SHP77 (cell line): ENCODE measurements around the gene TMC6.
A peak's percentile ranks its signal among the peaks of the same experiment; 100 is the strongest.

Experiments
- DNase-seq, 2 experiments: peaks; one replicate each; lab custom pipeline; 2025; lab: John Stamatoyannopoulos, UW

Gene TMC6

DNA sequence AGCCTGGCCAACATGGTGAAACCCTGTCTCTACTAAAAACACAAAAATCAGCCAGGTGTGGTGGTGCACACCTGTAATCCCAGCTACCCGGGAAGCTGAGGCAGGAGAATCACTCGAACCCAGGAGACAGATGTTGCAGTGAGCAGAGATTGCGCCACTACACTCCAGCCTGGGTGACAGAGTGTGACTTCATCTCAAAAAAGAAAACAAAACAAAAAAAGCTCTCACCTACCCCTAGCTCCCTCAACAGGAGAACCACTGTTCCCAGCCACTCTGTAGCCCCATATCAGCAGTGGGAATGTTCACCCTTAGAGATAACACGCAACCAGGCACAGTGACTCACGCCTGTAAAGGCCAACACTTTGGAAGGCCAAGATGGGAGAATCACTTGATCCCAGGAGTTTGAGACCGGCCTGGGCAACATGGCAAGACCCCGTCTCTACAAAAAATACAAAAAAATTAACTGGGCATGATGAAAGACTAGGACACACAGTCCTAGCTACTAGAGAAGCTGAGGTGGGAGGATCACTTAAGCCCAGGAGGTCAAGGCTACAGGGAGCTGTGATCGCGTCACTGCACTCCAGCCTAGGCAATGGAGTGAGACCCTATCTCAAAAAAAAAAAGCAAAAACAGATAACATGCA, 7.4 kb upstream of the TMC6 start:
- DNase-seq: no peak

DNA sequence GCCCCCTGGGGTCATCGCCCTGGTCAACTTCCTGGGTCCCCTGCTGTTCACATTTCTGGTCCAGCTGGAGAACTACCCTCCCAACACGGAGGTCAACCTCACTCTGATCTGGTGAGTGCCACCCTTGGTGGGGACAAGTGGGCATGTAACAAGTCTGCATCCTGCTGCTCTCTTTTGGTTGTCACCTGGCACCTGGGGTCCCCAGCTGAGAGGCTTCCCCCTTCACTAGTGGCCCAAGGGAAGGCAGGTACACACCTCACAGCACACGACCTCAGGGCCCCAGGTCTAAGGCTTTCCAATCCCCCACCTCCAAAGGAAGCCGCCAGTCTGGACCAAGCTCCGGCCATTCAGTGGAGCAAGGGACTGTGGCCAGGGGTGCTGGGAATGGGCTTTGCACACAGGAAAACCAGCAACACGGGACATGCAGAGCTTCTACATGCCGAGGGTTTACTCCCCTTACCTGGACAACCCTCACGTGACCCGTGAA, 6.4 kb upstream of the TMC6 start:
- DNase-seq: no peak

DNA sequence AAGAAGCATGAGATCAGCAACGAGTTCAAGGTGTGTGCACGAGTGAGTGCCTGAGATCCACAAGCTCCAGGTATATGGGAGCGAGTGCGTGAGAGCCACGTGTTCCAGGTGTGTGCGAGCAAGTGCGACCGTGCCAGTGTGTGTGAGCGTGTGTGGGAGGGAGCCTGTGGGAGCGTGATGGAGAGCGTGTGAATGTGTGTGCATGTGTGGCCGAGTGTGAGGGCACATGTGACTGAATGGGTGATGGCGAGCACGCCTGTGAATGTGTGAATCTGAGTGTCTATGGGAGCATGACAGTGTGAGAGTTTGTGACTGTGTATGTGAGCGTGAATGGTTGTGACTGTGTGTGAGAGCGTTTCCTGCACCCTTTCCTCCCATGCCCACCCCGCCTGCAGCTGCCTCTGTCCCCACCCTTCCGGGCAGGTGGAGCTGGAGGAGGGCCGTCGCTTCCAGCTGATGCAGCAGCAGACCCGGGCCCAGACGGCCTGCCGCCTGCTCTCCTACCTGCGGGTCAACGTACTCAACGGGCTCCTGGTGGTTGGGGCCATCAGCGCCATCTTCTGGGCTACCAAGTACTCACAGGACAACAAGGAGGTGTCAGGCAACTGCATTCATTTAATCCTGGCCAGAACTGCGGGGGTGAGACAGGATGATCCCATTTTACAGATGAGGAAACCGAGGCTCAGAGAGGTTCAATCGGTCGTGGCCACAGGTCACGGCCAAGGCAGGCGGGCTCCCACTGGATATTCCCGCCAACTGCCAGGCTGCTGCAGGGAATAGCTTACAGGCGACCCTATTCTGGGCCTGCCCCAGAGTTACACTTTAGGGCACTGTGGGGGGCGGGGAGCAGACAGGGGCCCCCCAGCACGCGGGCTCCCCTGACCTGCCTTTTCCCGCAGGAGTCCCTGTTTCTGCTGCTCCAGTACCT, 5.7 kb upstream of the TMC6 start:
- DNase-seq: peak; percentile 85 to 88

DNA sequence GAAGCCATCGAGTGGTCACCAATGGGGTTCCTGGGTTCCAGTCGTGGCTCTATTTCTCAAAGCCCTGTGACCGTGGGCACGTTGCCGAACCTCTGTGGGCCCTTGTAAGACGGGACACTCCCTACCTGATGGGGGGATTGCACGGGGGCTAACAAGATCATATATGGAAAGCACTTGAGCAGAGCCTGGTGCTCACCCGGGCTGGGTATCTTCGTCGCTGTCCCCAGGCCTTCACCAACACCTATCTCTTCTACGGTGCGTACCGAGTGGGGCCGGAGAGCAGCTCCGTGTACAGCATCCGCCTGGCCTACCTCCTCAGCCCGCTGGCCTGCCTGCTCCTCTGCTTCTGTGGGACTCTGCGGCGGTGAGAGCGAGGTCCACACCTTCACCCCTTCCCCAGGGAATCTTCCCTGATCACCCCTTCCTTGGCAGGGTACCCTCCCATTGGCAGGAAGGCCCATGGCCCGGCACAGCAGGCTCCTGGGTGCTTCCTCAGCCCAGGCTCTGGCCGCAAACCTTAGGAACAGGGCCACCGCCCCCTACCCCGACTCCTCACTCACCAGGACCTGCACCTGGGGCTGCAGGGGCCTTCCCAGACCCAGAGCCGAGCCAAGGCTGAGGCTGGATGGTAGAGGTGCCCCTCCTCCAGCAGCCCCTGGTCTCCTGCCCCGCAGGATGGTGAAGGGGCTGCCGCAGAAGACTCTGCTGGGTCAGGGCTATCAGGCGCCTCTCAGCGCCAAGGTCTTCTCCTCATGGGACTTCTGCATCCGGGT, 4.8 kb upstream of the TMC6 start:
- no peak for DNase-seq

DNA sequence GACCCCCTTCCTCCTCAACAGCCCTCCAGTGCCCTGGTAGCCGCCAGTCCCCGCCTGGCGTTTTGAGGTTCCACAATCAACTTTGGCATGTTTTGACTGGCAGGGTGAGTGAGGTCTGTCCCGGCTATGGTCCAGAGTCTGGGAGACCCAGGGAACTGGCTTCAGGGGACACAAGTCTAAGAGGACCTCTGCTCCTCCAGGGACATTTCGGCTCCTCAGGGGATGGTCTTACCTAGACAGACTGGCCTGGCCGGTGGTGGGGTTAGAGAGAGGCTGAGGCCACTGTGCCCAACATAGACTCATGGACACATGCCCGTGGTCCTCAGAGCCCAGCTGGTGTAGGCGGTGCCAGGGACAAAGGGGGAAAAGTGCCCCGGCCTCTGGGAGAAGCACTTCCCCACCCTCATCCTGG, 4.2 kb upstream of the TMC6 start:
- no peak for DNase-seq

DNA sequence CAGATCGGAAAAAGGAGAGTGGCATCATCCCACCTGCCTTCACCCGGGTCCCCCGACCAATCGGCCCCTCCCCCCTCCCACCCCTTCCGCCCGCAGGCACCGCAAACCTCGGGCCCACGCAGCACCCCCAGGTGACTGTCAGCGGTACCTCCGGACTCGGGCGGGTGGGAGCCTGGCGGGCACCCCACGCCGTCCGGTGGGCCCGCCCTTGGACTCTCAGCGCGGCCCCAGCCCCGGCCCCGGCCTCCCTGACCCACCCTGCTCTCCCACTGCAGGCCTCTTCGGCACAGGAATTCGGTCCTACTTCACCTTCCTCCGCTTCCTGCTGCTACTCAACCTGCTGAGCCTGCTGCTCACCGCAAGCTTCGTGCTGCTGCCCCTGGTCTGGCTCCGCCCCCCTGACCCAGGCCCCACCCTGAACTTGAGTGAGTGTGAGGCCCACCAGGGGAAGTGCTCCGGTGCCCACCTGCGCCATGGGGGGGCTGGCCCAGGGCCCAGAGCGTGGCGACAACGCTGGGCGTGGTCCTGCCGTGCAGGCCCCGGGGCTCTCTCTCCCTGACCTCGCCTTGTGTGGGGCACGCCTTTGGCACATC, 3.6 kb upstream of the TMC6 start:
- DNase-seq: no peak

DNA sequence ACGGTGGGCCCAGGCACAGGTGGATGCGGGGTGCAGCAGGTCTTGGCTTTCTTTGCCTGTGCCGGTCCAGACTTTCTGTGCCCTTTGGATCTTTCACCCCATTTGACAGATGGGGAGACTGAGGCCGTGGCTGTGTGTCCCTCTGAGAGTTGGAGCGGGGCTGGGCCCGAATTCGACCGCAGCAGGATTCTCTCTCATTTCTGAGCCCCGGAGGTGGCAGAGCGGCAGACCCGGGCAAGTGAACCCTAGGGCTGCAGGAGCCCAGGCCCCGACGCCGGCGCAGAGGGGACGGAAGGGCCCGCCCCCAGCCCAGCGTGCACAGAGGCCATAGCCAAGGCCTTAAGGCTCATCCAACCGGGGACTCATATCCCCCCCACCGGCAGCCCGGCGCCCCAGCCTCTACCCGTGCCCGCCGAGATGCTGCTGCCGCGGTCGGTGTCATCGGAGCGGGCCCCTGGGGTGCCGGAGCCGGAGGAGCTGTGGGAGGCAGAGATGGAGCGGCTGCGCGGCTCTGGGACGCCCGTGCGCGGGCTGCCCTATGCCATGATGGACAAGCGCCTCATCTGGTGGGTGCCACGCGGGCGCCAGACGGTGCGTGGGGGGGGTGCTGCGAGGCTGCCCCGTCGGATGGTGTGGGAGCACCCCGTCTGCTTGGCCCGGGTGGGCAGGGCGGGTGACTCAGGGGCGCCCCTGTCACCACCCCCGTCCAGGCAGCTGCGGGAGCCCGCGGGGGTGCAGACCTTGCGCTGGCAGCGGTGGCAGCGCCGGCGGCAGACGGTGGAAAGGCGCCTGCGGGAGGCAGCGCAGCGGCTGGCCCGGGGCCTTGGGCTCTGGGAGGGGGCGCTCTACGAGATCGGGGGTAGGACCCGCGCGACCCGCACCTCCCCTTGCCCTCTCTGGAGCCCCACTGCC, 2.9 kb upstream of the TMC6 start:
- no peak for DNase-seq

DNA sequence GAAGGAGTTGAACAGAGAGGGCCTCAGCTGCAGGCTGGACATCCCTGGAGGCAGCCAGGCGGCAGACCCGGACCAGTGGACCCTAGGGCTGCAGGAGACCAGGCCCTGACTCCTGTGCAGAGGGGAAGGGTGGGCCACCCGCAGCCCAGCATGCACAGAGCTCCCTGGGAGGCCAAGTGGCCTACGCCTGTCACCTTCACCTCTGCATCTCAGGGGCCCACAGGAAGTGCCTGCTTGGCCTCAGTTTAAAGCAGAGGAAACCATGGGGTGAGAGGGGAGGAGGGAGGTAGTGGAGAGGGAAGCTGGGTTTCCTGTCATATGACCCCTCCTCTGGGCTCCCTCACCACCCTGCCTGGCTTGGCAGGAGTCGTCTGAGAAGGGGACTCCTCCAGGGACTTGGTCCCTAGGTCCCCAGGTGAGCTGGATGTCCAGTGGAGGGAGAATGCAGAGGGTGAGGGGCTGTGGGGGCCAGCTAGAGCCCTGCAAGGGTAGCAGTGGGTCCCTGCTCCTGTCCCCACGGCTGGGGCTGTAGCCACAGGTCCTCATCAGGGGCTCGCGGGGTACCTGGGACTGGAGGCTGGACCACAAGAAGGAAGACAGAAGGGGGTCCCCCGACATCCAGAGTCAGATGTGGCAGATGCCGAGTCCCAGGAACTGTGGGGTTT, 2.0 kb upstream of the TMC6 start, which contains the start of gene TMC8:
TSS of gene TMC8 (plus strand) at position 335 of the 665 bp plus-strand sequence. CDS start 818 bp downstream, outside the sequence.
- peak in 1 of 2 experiments; percentile 23 for DNase-seq

DNA sequence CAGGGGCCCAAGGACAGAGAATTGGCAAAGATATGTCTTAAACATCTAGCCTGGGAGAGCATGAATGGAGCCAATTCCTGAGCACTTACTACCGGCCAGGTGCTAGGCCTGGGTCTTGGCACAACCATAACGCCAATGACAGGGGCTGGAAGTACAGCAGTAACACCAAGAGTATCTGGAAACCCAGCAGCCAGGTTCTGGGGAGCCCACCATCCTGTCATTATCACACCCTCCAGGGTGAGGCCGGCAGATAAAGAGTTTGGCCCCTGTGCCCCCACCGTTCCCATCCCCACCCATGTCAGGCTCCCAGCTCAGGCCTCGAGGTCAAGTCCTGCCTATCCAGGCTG, 1.5 kb upstream of the TMC6 start:
- no peak for DNase-seq

DNA sequence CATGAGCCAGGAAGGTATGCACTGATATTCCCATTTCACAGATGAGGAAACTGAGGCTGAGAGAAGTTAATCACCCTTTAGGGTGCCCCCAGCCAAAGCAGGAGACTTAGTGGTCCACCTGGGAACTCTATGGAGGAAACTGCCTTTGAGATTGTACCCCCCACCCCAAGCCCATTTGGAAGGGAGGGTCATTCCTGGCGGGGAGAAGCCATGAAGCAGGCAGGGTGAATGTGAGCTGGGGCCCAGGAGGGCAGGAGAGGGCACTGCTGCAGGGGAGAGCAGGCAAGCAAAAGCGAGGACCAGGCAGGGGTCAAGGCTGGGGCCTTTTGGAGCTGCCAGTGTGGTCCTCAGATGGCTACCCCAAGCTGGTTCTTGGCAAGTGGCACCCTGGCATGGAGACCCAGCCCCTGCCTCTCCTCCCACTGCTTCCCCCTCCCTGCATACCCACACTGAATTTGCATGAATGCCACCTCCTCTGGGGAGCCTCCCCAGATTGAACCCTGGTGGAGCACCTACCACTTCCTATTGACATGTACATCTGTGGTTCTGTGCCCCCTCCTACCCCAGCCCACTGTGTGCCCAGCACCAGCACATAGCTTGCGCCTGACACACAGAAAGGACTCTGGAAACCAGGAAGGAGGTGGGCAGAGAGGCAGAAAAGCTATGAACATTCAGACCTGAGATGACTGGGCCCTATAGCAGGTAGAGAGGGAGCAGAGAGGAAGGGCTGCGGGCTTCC, 965 bp upstream of the TMC6 start:
- no peak for DNase-seq

DNA sequence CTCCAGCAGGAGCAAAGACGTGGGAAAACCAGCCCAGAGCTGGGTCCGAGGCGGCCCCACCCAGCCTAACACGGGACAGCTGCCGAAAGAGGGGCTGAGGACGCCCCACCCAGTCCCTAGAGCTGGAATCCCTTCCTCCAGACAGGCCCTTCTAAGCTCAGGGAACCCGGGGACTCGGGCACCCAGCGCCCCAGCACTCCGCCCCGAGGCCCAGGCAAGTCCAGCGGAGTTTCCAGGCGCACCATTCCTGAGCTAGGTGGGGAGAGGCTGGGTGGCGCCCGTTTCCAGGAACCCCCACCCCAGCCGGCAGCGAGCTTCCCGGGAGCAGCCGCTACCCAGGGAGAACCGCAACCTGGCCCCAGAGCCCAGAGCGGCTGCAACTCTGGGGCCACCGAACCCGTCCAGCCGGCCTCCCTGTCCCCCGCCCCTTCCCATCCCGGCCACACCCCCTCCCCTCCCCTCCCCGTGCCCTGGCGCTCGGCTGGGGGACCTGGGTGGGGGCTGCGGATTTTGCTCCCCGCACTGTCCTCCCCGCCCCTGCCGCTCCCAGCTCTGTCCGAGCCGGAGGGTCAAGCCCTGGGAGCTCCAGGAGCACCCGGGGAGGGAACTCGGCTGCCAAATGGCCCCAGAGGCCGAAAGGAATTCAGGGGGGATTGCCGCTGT, 536 bp downstream of the TMC6 start:
- peak in 1 of 2 experiments; percentile 29 for DNase-seq

DNA sequence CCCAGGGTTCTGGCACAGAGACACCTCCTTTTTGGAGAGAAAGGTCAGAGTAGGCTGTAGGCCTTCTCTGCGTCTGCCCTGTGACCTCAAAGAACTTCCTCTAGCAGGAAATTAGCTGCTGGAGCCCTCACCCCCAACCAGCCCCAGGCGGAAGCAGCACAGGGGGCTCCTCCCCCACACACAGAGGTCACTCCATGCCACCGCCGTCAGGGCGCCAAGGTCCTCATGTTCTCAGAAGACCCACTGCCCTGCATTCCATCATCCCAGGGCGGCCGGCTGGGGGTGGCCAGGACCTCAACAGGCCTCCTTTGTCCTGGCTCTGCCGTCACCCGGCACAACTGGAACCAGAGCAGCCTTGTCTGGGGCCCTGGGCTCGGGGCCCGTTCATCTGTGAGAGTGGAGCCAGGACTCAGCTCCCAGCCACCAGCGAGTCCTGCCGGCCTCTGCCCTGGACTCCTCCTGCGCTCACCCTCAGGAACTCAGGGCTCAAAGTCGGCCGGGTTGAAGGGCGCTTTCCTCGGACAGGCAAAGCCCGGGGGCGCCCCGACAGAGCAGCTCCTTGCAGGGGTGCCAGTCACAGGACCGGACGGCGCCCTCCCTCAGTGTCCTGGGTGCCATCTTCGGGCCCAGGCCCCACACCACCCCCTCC, 1.2 kb downstream of the TMC6 start:
- DNase-seq: no peak

DNA sequence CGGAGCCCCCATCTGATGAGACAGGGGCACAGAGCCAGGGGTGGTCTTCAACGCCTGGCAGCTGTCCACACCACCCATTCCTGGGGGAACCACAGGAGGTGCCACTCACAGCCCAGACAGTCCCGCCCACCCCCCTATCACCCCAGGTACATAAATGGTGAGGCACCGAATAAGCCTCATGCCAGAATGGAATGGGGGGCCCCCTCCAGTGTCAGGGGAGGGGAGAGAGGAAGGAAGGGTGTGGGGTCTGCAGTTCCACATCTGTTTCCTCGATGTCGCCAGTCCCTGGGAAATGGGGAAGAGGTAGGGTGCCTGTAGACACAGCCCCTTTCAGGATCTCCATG, 1.7 kb downstream of the TMC6 start:
- DNase-seq: no peak

DNA sequence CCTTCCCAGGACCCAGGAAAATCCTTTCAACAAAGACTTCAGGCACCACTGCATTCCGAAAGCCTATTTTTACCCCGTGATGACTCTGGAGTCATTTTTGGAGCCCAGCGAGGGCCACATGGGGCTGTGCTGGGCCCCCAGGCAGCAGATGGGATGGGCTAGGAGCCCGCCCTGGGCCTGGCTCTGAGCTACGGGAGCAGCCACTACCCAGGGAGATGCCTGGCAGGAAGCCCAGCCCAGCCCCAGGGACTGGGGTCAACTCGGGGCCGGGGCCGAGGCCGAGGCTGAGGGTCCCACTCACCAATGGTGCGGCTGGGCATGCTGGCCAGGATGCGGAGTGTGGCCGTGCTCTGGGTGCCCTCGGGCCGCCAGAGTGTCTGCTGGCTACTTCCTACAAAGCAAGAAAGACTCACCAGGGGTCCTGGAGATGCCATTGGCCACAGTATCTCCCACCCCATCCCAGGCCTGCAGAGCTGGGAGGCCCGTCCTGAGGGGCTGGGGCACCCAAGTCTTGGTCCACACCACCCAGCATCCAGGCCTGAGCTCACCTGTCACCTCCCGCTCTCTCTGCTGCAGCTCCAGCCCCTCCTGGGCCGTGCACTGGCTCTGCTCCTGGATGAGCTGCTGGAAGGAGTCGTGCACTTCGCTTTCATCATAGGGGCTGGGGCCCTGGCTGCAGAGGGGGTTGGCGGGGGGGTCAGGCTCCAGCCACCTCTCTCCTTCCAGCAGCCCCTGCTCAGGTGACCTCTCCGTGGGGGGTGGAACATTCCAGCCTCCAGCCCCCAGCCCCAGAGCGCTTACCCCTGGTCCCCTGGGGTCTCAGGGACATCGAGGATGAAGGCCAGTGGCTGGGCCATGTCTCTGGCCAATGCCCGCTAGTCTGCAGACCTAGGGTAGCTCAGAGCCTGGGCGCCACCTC, 2.3 kb downstream of the TMC6 start:
- DNase-seq: no peak

DNA sequence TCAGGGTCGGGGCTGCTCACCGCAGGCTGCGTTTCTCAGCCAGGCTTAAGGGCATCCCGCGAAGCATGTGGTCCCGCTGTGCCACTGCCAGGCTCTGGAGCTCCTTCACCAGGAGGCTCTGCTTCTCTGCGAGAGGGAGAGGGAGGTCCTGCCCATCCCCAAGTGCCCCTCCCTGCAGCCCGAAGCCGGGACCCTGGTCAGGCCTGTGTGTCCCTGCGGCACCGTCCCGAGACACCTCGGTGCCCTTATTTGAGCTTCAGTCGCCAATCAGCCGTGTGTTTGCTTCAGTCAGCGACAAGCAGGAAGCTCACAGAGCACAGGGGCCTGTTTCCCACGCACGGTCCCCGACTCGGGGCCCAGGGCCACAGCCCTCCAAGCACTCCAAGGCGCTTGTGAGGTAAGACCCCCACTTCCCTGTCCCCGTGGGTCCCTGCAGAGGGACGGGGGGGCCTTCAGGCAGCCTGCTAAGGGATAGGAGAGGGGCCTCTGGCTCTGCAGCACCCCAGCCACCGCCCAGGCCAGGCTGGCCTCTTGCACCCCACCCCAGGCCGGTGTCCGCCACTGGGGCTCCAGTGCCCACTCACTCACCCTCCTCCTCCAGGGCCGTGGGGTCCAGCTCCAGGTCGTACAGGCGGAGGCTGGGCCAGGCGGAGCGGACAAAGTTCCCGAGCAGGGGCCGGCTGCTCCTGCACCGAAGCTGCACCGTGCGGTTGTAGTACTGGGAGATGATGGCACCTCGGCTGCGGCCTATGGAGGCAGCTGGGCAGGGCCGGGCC, 3.2 kb downstream of the TMC6 start:
- DNase-seq: no peak

DNA sequence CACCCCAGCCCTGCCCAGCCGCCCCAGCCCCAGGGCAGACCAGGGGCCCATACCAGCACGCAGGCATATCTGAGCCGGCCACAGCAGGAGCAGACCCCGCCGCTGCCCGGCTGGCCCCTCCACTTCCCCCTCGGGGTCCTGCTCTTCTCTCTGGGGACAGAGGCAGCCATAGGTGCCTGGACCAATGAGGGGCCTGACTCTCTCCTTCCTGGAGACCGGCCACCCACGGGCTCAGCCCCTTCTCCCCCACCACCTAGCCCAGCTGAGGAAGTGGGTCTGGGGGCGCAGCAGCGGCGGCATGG, 3.8 kb downstream of the TMC6 start:
- DNase-seq: no peak
